ENCODE data around the gene PLA2G2F.

The PLA2G2F gene

GRCh38 chr1:20174937-20175666, 36.0 kb downstream of the PLA2G2F start:
- no peak for DNase-seq

- no peak for DNase-seq
Measured at GRCh38 chr1:20178634-20179370, 39.7 kb downstream of the PLA2G2F start.

GRCh38 chr1:20179371-20180128, 40.4 kb downstream of the PLA2G2F start:
- DNase-seq = no peak

- DNase-seq = no peak
Measured at GRCh38 chr1:20180129-20180843, 41.2 kb downstream of the PLA2G2F start.

GRCh38 chr1:20180844-20181207, 41.7 kb downstream of the PLA2G2F start:
- no peak for DNase-seq

- no peak for DNase-seq
Measured at GRCh38 chr1:20182415-20182814, 43.3 kb downstream of the PLA2G2F start.

- no peak for DNase-seq
Measured at GRCh38 chr1:20183035-20183434, 43.9 kb downstream of the PLA2G2F start.

GRCh38 chr1:20183616-20184271, 44.6 kb downstream of the PLA2G2F start:
- DNase-seq = no peak

- no peak for DNase-seq
Measured at GRCh38 chr1:20184481-20184900, 45.4 kb downstream of the PLA2G2F start.

GRCh38 chr1:20184997-20185833, 46.1 kb downstream of the PLA2G2F start:
- DNase-seq = no peak

- no peak for DNase-seq
Measured at GRCh38 chr1:20185834-20186782, 47.0 kb downstream of the PLA2G2F start, which contains the start of the genes PLA2G2C and UBXN10. TSS of gene PLA2G2C (minus strand) at chr1:20186518. CDS start at chr1:20177363, 9,155 bp downstream. TSS of gene UBXN10 (plus strand) at chr1:20186096. CDS start at chr1:20190562, 4,466 bp downstream.

GRCh38 chr1:20187103-20187812, 48.1 kb downstream of the PLA2G2F start:
- peak; percentile 69 for DNase-seq

- no peak for DNase-seq
Measured at GRCh38 chr1:20187813-20188454, 48.8 kb downstream of the PLA2G2F start.

GRCh38 chr1:20188455-20188817, 49.3 kb downstream of the PLA2G2F start:
- no peak for DNase-seq

- no peak for DNase-seq
Measured at GRCh38 chr1:20189664-20190063, 50.5 kb downstream of the PLA2G2F start.

- DNase-seq = no peak
Measured at GRCh38 chr1:20190256-20191160, 51.4 kb downstream of the PLA2G2F start.

GRCh38 chr1:20191266-20191825, 52.2 kb downstream of the PLA2G2F start:
- no peak for DNase-seq

Data from DMS 273 treated with DMSO at 0.1 percent for 48 hours (cell line).